ENCODE results near the gene EIF4EBP2. TPM values are rescaled to one million over a fixed set of nuclear protein-coding genes. Genes with fewer than 3 reads are reported as not detected.

Gene EIF4EBP2
- total and polyA plus RNA-seq, 12 donors = 17.7 to 106 (median 70.1) TPM

GRCh38 chr10:70432561-70433263 lies 28.8 kb downstream of the EIF4EBP2 start:
- no peaks in the 10 kb centered on the region for H3K27me3 ChIP-seq
- H3K4me3 ChIP-seq = no peak overlapping the region

GRCh38 chr10:70433581-70434280 lies 29.8 kb downstream of the EIF4EBP2 start:
- Histone ChIP-seq H3K36me3 (replicated peaks in 1 of 2) (peaks cover 0 to 8% of the 10 kb centered on the region in 2 donors), H3K4me3 (no peak overlapping the region), H3K9me3 (replicated peaks in 1 of 3) (no peaks in the 10 kb centered on the region), H3K27me3 (no peaks in the 10 kb centered on the region), H3K27ac (no peak overlapping the region), H3K4me1 (replicated peaks in 1 of 2) (peaks cover 8 to 18% of the 10 kb centered on the region in 2 donors)
- intact Hi-C loops (cut with DNase I) = no loop called here
- 82 to 85% (median 84%) methylated on average over 8 to 9 of the region's 9 CpGs for WGBS, 4 donors
- TF ChIP-seq CTCF (IDR thresholded peaks at IDR 0.05) (no peak), POLR2A (IDR thresholded peaks at IDR 0.05) (no peak)
- no peak for DNase-seq

More at GRCh38 chr10:70432561-70433263, 28.8 kb downstream of the EIF4EBP2 start:
- WGBS, 4 donors = 70 to 75% (median 72%) methylated on average over 6 of the region's 6 CpGs
- H3K9me3 ChIP-seq (replicated peaks in 1 of 3) = no peaks in the 10 kb centered on the region
- DNase-seq = no peak
- H3K4me1 ChIP-seq (replicated peaks in 1 of 2) = peaks cover 8 to 18% of the 10 kb centered on the region in 2 donors
- H3K36me3 ChIP-seq (replicated peaks in 1 of 2) = peaks cover 0 to 18% of the 10 kb centered on the region in 2 donors
- intact Hi-C loops (cut with DNase I) = no loop called here
- TF ChIP-seq CTCF (IDR thresholded peaks at IDR 0.05) (no peak), POLR2A (IDR thresholded peaks at IDR 0.05) (no peak)
- no peak overlapping the region for H3K27ac ChIP-seq

DNA sequence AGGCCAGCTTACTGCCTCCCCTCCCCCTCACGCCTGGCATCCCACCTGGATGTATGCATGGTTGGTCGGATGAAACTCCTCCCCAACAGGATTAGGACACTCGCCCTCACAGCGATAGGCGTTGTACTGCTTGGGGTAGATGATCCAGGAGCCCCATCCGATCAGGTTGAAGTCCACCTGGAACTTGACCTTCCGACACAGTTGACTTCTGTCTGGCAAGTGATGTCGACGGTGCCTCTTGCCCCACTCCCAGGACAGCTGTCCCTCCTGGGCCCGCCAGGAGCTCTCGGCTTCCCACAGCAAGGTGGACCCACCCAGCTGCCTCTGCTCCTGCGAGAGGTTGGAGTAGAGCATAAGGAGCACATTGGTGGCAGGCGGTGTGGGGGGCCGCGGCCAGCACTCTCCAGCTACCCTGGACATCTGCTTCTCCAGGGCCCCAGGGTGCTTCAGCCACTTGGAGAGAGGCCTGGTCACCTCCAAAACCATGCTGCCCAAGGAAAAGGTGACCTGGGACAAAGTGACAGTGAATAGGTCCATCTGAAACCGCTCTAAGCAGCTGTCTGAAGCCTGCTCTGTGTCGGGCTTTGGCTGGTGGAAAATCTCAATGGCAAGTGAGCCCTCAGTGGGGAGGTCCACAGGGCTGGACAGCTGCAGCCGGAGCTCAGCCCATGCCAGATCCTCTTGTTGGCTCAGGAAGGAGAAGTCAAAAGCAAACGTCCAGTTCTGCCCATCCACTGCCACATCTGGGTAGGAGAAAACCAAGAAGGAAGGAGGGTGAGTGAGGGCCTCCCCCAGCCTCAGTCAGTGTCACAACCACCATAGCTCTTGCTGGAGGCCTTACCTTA lies 31.5 kb downstream of the EIF4EBP2 start:
- intact Hi-C loops (cut with DNase I) = no loop called here

More for the DNA sequence above, 31.5 kb downstream of the EIF4EBP2 start:
- no peak for DNase-seq
- H3K4me3 ChIP-seq = no peak overlapping the region
- H3K36me3 ChIP-seq (replicated peaks in 1 of 2) = no peaks in the 10 kb centered on the region
- H3K27me3 ChIP-seq = peaks cover 7% of the 10 kb centered on the region
- H3K4me1 ChIP-seq (replicated peaks in 1 of 2) = peaks cover 2 to 11% of the 10 kb centered on the region in 2 donors
- H3K27ac ChIP-seq = no peak overlapping the region
- 89 to 93% (median 91%) methylated on average over 7 to 19 of the region's 19 CpGs for WGBS, 4 donors
- TF ChIP-seq POLR2A (IDR thresholded peaks at IDR 0.05) = no peak
- TF ChIP-seq CTCF (IDR thresholded peaks at IDR 0.05) = no peak
- H3K9me3 ChIP-seq (replicated peaks in 1 of 3) = no peaks in the 10 kb centered on the region

Data from adrenal gland (tissue), 12 donors.